Measurements from ENCODE around the gene WDR76.

DNA sequence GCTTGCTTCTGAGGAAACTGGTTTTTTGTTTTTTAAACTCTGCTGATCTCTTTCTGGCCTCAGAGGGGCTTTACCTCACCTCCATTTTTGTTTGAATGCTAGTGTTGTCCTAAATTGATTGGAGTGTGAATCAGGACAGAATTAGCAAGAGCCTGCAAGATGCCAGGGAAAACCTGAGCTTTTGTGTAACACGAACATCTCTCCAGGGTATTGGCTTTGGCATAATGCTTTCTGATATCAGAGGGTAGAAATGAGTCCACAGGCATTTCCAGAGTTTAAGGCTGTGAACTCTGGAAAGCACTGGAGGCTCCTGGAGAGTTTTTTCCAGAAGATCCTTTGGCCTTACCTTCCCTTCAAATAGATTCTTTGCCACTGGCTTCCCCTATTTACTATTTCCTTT is 87.1 kb downstream of the WDR76 start:
- no peak for TF ChIP-seq ZNF274 (IDR thresholded peaks at IDR 0.05; ENCODE audit: low read depth, low read length)
- no peak for TF ChIP-seq YY1 (IDR thresholded peaks at IDR 0.05; ENCODE audit: insufficient read depth, insufficient read length)
- no peak for TF ChIP-seq SUZ12 (IDR thresholded peaks at IDR 0.05; ENCODE audit: extremely low read depth, insufficient read depth, insufficient read length)
